Breast epithelium (tissue), 4 donors: ENCODE measurements around the gene NPSR1. TPM values are rescaled to one million over a fixed set of nuclear protein-coding genes. Genes with fewer than 3 reads are reported as not detected.
"Not testable (repeated sequence)": the region's sequence is repeated elsewhere in the genome, so short reads cannot be mapped to it uniquely, and the experiment has no call there.

ENCODE experiments used
- DNase-seq, 2 donors: peaks; one replicate each; pipeline ENCODE4 v3.0.0-alpha.2; 2019; ENCODE audit warnings: low spot score in 2 of 2
- H3K27ac ChIP-seq, 2 donors: fragments of 200-600 bp; sonication (generic) in 1 of 2; one replicate each; pipeline ENCODE4 v1.5.1; 2016 to 2019; ENCODE audit warnings: mild to moderate bottlenecking in 1 of 2
- H3K27me3 ChIP-seq, 2 donors: fragments of 200-600 bp; sonication (generic) in 1 of 2; one replicate each; pipeline versions ENCODE4 v1.5.1 to v1.6.0; 2017 to 2019; ENCODE audit warnings: control low read depth in 1 of 2, mild to moderate bottlenecking in 1 of 2
- H3K36me3 ChIP-seq: fragments of 200-600 bp; one replicate; pipeline ENCODE4 v1.5.1; 2019
- H3K4me1 ChIP-seq, 2 donors: fragments of 200-600 bp; sonication (generic); one replicate each; pipeline ENCODE4 v1.5.1; 2016 to 2019; ENCODE audit warnings: control low read depth in 1 of 2
- H3K4me3 ChIP-seq, 3 donors: fragments of 200-600 bp; sonication (generic); 1 replicate in 2 of 3; 2 replicates in 1 of 3; pipeline ENCODE4 v1.5.1; 2016 to 2019; ENCODE audit warnings: mild to moderate bottlenecking in 3 of 3, moderate library complexity in 2 of 3
- H3K9me3 ChIP-seq, 2 donors: fragments of 200-600 bp; sonication (generic) in 1 of 2; one replicate each; pipeline ENCODE4 v1.5.1; 2016 to 2019; ENCODE audit warnings: control low read depth in 1 of 2
- CTCF ChIP-seq, 3 donors: fragments of 450-650 bp; IDR thresholded peaks; one replicate each; pipeline ENCODE4 v1.5.1; 2016 to 2017; ENCODE audit warnings: antibody characterized with exemption in 3 of 3, mild to moderate bottlenecking in 3 of 3, moderate library complexity in 3 of 3
- POLR2A ChIP-seq: fragments of 450-650 bp; IDR thresholded peaks from one replicate; pipeline ENCODE4 v1.6.1; 2016; ENCODE audit warnings: antibody characterized with exemption, mild to moderate bottlenecking, moderate library complexity
- POLR2AphosphoS5 ChIP-seq, 3 donors: sonication (generic); formaldehyde crosslinking; IDR thresholded peaks; one replicate each; pipeline ENCODE4 v1.6.1; 2017; ENCODE audit warnings: antibody characterized with exemption in 3 of 3
- intact Hi-C: fragments of 100-400 bp; cut with DNase I; formaldehyde crosslinking; loops from one replicate; pipeline ENCODE4 v1.15.1; 2023; ENCODE audit warnings: low total_unique reads
- total RNA-seq, 3 donors: library from RNA; depleted of rRNA; stranded (reverse); fragments of >200 nt; gene quantifications; one replicate each; pipeline ENCODE4 v1.1.0, GENCODE V29; 2016

NPSR1 gene
- total RNA-seq, 3 donors from 2014 or later = not detected

- Histone ChIP-seq H3K4me1 (no peaks in the 10 kb centered on the region), H3K4me3 (no peak overlapping the region), H3K36me3 (no peaks in the 10 kb centered on the region), H3K27ac (no peak overlapping the region), H3K9me3 (no peaks in the 10 kb centered on the region), H3K27me3 (no peaks in the 10 kb centered on the region)
- intact Hi-C loops = no loop called here
- no peak for TF ChIP-seq POLR2AphosphoS5 (IDR thresholded peaks at IDR 0.05)
- no peak for TF ChIP-seq POLR2A
- TF ChIP-seq CTCF (IDR thresholded peaks at IDR 0.05) = no peak
- DNase-seq = no peak
Observed at GRCh38 chr7:34848670-34849069, 190.7 kb downstream of the NPSR1 start.

- no peak for DNase-seq
- Histone ChIP-seq H3K36me3 (no peaks in the 10 kb centered on the region), H3K4me1 (no peaks in the 10 kb centered on the region), H3K27ac (no peak overlapping the region), H3K4me3 (no peak overlapping the region), H3K9me3 (no peaks in the 10 kb centered on the region), H3K27me3 (no peaks in the 10 kb centered on the region)
- intact Hi-C loops = no loop called here
- no peak for TF ChIP-seq CTCF (IDR thresholded peaks at IDR 0.05)
Observed at GRCh38 chr7:34849163-34849960, 191.3 kb downstream of the NPSR1 start.

GRCh38 chr7:34849986-34850385, 192.0 kb downstream of the NPSR1 start:
- no peak overlapping the region for H3K27ac ChIP-seq
- no peak for DNase-seq
- H3K9me3 ChIP-seq = no peaks in the 10 kb centered on the region
- no peaks in the 10 kb centered on the region for H3K36me3 ChIP-seq
- H3K27me3 ChIP-seq = no peaks in the 10 kb centered on the region
- TF ChIP-seq POLR2A (no peak), POLR2AphosphoS5 (IDR thresholded peaks at IDR 0.05) (no peak), CTCF (IDR thresholded peaks at IDR 0.05) (no peak)
- H3K4me3 ChIP-seq = no peak overlapping the region
- intact Hi-C loops = no loop called here
- H3K4me1 ChIP-seq = no peaks in the 10 kb centered on the region

- H3K4me3 ChIP-seq = no peak overlapping the region
- intact Hi-C loops = no loop called here
- no peaks in the 10 kb centered on the region for H3K9me3 ChIP-seq
- no peak for DNase-seq
- H3K36me3 ChIP-seq = no peaks in the 10 kb centered on the region
- TF ChIP-seq POLR2AphosphoS5 (IDR thresholded peaks at IDR 0.05) = no peak
- TF ChIP-seq POLR2A = no peak
- TF ChIP-seq CTCF (IDR thresholded peaks at IDR 0.05) = no peak
- H3K4me1 ChIP-seq = no peaks in the 10 kb centered on the region
- no peaks in the 10 kb centered on the region for H3K27me3 ChIP-seq
- H3K27ac ChIP-seq = no peak overlapping the region
Observed at GRCh38 chr7:34850681-34851080, 192.7 kb downstream of the NPSR1 start.

GRCh38 chr7:34851431-34851830, 193.4 kb downstream of the NPSR1 start:
- intact Hi-C loops = no loop called here
- Histone ChIP-seq H3K27ac (no peak overlapping the region), H3K36me3 (no peaks in the 10 kb centered on the region), H3K4me3 (no peak overlapping the region), H3K27me3 (no peaks in the 10 kb centered on the region), H3K9me3 (no peaks in the 10 kb centered on the region), H3K4me1 (no peaks in the 10 kb centered on the region)
- DNase-seq = no peak
- TF ChIP-seq POLR2AphosphoS5 (IDR thresholded peaks at IDR 0.05) (no peak), POLR2A (no peak), CTCF (IDR thresholded peaks at IDR 0.05) (no peak)

- H3K4me3 ChIP-seq, H3K4me1 ChIP-seq, intact Hi-C loops, DNase-seq, H3K27ac ChIP-seq, H3K27me3 ChIP-seq, H3K36me3 ChIP-seq: not testable (repeated sequence)
- peaks cover 0 to 15% of the 10 kb centered on the region in 2 donors for H3K9me3 ChIP-seq
Observed at GRCh38 chr7:34858444-34858843, 200.4 kb downstream of the NPSR1 start.

- intact Hi-C loops = not testable (repeated sequence)
Observed at GRCh38 chr7:34859281-34859680, 201.3 kb downstream of the NPSR1 start.

GRCh38 chr7:34866222-34866621, 208.2 kb downstream of the NPSR1 start:
- H3K9me3 ChIP-seq, DNase-seq, H3K27ac ChIP-seq, H3K36me3 ChIP-seq, H3K4me1 ChIP-seq, H3K27me3 ChIP-seq, intact Hi-C loops, H3K4me3 ChIP-seq: not testable (repeated sequence)

More at GRCh38 chr7:34859281-34859680, 201.3 kb downstream of the NPSR1 start:
- not testable (repeated sequence) for H3K4me1 ChIP-seq, DNase-seq, H3K4me3 ChIP-seq, H3K36me3 ChIP-seq, H3K27ac ChIP-seq, H3K27me3 ChIP-seq
- peaks cover 0 to 15% of the 10 kb centered on the region in 2 donors for H3K9me3 ChIP-seq
